Activated CD8-positive, alpha-beta memory T cell treated with anti-CD3 and anti-CD28 coated beads for 36 hours (primary cell): Measurements from ENCODE around the gene UBR2. TPM values are rescaled to one million over a fixed set of nuclear protein-coding genes. Genes with fewer than 3 reads are reported as not detected.
"Not testable (repeated sequence)": the region's sequence is repeated elsewhere in the genome, so short reads cannot be mapped to it uniquely, and the experiment has no call there.

Experiments
- CTCF ChIA-PET: fragments of 350-600 bp; sonication (Branson Sonifier 250); formaldehyde crosslinking; loops from one replicate; lab custom pipeline; 2021; ENCODE audit warnings: antibody characterized with exemption; lab: Charles Lee
- POLR2A ChIA-PET: fragments of 350-600 bp; sonication (Branson Sonifier 250); formaldehyde crosslinking; loops from one replicate; lab custom pipeline; 2021; ENCODE audit warnings: antibody characterized with exemption; lab: Charles Lee
- total RNA-seq, 2 experiments: library from RNA; stranded (reverse); gene quantifications; one replicate each; pipeline ENCODE4 v1.2.3, GENCODE V29; 2021

UBR2 gene
- total RNA-seq, 2 experiments from 2014 or later = 22.5 to 24.0 TPM

- POLR2A ChIA-PET = no interaction called here
- CTCF ChIA-PET = interaction anchor here (1.1 to 1.8 kb wide), 2 partner anchors 68 to 172 kb away, joined by 3 to 5 read pairs; no protein-coding TSS in a partner anchor
Measured at GRCh38 chr6:42729731-42730130, 165.9 kb downstream of the UBR2 start.

DNA sequence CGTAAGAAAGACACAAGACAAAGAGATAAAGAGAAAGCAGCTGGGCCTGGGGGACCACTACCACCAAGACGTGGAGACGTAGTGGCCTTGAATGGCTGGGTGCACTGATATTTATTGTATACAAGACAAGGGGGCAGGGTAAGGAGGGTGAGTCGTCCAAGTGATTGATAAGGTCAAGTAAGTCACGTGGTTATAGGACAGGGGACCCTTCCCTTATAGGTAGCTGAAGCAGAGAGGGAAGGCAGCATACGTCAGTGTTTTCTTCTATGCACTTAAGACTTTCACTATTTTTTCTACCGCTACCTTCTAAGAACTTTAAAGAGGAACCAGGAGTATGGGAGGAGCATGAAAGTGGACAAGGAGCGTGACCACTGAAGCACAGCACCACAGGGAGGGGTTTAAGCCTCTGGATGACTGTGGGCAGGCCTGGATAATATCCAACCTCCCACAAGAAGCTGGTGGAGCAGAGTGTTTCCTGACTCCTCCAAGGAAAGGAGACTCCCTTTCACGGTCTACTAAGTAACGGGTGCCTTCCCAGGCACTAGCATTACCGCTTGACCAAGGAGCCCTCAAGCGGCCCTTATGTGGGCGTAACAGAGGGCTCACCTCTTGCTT lies 170.1 kb downstream of the UBR2 start:
- POLR2A ChIA-PET, CTCF ChIA-PET: not testable (repeated sequence)

GRCh38 chr6:42735976-42736375 lies 172.1 kb downstream of the UBR2 start:
- ChIA-PET CTCF (no interaction called here), POLR2A (no interaction called here)

- ChIA-PET CTCF (interaction anchor here (0.6 kb wide), 3 partner anchors 15 to 90 kb away, joined by 3 to 4 read pairs (median 3); no protein-coding TSS in a partner anchor), POLR2A (interaction anchor here (0.5 to 1.5 kb wide), 2 partner anchors 13 to 91 kb away, joined by 3 read pairs; no protein-coding TSS in a partner anchor)
Measured at GRCh38 chr6:42740725-42741124, 176.9 kb downstream of the UBR2 start.

DNA sequence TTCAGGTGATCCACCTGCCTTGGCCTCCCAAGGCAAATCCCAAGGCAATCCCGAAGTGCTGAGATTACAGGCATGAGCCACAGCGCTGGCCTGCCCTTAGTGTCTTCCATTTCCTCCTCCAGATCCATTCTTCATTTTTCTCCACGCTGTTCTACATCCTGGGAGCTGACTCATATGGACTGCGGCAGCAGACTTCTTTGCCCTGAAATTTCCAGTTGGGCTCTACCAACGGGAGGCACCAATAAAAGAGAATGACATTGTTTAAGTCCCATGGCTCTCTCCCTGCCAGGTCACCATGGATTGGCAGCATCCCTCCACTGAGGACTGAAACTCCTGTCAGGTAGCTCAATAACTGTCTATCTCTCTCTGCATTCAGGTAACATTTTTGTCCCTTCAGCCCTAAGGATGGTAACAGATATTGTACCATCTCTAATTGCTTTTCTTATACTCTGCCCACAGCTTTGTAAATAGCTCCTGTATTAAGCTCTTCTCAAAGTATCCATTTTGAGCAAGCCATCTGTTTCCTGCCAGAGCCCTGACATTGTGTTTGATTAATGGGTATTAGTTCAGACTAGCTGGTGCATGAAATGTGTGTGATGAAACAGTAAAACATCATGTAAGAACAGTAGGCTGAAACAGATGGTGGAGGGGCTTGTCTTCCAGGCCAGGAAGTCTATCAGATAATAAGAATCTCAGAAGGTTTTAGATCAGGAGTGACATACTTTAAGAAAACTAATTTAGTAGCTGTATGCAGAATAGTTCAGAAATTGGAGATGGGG lies 178.5 kb downstream of the UBR2 start:
- CTCF ChIA-PET = interaction anchor here (0.9 kb wide), 1 partner anchor 15 kb away, joined by 4 read pairs; no protein-coding TSS in a partner anchor
- POLR2A ChIA-PET = interaction anchor here (0.5 kb wide), 1 partner anchor 9 kb away, joined by 3 read pairs; no protein-coding TSS in a partner anchor

Other genes starting within 250 kb of the UBR2 start
- gene TRERF1, start 112.1 kb upstream of the UBR2 start, total RNA-seq = 1 to 10 TPM; 7.5 to 8.1 TPM
- under 1 TPM in 1 of 2 experiments, not detected in 1; 0.06 TPM for gene PRPH2, start 158.6 kb downstream of the UBR2 start, total RNA-seq
- gene TBCC, start 182.1 kb downstream of the UBR2 start, total RNA-seq = 10 to 100 TPM; 17.3 to 17.6 TPM
- gene BICRAL, start 218.0 kb downstream of the UBR2 start, total RNA-seq = 10 to 100 TPM; 12.1 to 12.6 TPM